ENCODE data around the gene PLCXD3.
"Not testable (repeated sequence)": the region's sequence is repeated elsewhere in the genome, so short reads cannot be mapped to it uniquely, and the experiment has no call there.

The PLCXD3 gene

DNA sequence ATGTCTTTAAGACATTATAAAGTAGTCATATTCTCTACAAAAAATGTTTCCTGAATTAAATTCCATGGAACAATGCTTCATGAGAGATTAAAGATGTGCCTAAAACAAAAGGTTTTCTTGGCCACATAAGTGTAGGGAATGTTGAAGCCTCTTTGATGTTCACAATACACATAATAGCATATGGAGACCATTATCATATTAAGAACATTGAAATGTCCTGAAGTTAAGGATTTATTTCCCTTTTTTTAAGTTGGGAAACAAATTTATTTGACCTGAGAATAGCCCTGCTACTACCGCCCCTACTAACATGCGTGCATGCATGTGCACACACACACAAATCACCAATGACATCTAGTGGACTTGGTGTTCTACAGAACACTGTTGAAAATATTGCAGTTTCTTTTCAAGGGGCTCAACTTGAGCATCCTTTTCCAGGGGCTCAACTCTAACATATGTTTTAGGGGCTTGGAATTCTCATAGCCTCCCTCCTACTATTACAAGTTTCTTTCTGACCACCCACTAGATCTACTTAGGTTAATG, 172.2 kb downstream of the PLCXD3 start:
- DNase-seq = no peak

DNA sequence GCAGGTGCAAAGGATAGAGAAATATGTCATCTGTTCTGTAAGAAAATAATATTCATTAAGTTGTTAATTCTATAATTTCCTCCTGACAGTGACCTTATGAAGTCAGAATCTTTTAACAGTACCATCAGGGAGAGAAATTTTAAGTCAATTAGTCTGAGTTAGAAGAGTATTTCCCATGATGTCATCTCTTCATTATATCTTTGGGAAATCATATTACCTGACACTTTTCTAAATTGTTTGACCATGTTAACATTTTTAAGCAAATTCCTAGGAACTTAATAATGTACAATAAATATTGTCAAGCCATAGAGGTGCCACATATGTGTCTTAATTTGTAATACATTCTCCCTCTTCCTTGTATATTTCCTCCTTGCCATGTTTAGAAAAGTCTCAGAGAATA, 172.7 kb downstream of the PLCXD3 start:
- DNase-seq = no peak

DNA sequence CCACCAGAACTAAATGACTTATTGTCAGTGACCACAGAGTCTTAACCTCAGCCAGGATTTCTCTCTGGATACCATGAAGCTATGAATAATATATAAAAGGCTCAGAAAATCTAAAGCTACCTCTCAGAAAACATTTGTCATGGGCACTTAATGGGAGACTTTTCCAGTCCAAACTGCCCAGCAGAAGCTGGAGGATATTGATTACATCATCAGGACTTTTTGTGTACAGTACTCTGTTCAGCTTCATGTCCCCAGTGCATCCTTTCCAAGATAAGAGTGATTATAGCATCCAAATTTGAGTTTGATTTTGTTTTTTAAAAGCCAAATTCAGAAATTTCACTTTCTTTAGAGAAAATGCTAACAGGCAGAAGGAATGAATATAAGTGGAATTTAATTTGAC, 173.2 kb downstream of the PLCXD3 start:
- DNase-seq = no peak

DNA sequence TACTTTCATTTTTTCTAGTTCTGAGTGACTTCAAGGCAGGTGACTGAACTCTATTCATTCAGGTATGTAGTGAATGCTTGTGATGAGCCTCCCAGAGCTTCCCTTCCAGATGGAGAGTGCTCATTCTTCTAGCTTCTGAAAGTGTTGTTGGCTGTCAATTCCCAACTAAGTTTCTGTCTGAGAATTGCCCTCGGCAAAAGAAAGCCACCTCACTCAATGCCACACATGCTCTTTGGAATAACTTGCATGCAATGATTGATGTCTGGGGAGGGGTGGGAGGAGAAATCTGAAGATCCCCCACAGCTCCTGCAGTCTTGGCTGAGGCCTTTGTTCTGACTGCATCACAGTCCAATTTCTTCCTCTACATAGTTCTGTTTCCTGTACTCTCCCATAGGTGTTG, 173.9 kb downstream of the PLCXD3 start:
- no peak for DNase-seq

DNA sequence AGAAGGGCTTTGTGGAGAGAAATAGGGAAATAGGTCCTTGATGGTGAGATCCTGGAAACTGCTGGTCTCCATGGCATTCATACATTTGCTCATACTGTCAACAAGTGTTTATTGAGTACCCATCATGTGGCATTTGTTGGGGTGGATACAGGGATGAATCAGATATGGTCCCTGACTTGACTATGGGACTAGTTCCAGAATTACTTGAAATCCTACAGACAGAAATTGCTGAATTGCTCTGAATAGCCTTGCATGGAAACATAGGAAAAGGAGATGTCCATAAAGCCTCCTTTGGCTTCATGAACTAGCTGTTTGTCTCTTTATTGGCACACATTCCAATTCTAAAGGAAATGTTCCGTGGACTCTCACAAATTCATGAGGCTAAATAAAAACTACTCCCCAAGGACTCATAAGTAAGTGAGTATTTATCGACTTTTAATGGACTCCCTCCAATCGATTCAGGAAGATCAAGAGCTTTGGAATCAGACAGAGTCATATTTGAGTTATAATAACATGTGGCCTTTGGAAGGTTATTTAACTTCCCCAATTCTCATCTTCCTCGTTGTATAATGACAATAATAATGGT, 174.7 kb downstream of the PLCXD3 start:
- no peak for DNase-seq

DNA sequence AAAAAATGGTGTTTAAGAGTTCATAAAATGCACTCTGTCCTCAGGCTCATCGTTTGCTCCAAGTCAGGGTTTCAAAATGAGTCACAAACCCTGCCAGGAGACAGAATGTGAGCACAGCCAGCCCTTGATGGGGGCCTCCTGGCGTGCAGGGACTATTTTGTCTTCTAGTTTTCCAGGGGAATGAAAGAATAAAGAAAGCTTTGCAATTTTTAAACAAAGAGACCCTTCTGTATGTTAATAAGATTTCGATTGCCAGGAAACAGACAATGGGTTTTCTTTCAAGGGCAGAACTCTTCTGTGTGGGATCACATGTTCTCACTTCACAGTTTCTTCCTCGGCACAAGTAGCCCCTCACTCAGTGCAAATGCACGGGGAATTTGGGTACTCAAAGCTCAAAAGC, 175.6 kb downstream of the PLCXD3 start:
- no peak for DNase-seq

DNA sequence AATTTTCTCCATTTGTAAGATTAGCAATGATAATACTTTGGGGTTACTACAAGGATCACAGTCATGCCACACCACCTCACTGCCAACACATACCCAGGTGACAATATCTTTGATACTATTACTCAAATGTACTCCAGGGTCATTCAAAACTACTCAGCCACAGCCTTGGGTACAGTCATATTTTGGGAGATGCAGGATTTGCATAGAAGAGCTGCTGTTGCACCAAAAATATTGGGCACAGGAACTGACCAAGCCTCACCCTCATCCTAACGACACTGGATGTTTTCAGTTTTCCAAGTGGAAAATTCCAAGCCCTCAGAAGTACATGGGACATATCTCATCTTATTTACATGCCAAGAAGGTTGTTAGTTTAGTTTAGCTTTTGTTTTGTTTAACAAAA, 176.2 kb downstream of the PLCXD3 start:
- no peak for DNase-seq

DNA sequence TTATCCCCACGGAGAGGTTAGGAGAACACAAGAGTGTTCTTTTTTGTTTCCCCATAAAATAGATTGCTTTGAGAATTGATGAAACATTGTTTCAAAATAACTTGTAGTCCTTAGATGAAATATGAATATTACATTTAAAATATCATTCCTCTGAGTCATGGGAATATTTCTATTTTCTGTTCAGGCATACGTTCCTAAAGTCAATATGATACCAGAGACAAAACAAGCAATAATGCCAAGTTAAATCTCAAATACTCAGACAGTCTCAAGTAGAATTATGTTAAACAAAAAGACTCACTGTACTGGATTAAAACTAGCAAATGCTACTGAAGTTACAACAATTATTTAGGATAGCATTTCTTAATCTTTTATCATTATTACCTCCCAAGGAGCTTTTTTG, 185.3 kb downstream of the PLCXD3 start:
- DNase-seq = no peak

DNA sequence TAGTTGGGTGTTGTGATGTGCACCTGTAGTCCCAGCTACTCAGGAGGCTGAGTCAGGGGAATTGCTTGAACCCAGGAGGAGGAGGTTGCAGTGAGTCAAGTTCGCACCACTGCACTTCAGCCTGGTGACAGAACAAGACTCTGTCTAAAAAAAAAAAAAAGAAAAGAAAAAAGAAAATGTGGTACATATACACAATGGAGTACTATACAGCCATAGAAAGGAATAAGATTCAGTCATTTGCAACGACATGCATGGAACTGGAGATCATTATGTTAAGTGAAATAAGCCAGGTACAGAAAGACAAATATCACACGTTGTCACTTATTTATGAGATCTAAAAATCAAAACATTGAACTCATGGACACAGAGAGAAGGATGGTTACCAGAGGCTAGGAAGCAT, 187.6 kb downstream of the PLCXD3 start:
- not testable (repeated sequence) for DNase-seq

DNA sequence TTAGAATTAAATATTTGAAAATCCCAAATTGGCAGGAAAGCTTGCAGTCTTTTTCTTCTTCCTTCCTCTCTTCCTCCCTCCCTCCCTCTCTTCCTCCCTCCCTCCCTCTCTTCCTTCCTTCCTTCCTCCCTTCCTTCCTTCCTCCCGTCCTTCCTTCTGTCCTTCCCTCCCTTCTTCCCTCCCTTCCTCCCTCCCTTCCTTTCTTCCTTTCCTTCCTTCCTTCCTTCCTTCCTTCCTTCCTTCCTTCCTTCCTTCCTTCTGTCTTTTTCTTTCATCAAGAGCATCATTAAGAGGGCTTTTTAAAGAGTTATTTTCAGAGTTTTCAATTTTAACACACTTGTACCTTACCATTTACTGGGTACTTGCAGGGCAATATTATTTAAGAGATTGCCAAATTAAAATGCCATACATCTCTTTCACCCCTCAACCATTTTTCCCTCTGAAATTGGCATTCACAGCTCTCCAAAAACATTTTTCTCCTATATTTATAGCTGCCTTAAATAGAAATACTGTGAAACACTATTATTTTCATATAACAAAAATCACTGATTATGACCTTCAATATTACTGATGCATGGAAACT, 197.8 kb downstream of the PLCXD3 start:
- no peak for DNase-seq

DNA sequence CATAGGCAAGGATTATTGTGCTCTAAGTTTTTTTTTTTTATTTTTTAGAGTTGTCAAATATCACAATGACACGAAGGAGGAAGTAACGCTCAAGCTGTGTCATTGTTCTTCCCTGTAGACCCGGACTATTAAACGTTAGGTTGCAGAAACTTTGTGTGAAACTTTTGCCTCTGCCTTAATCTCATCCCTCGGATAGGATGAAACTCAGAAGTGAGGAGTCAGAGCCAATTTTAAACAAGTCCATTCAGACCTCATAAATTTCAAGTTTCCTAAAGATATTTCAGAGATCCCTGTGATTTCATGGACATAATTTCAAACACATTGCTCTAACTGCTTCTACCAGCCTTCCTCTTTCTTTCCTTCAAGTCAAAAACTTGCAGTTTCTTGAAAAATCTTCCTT, 198.3 kb downstream of the PLCXD3 start:
- no peak for DNase-seq

DNA sequence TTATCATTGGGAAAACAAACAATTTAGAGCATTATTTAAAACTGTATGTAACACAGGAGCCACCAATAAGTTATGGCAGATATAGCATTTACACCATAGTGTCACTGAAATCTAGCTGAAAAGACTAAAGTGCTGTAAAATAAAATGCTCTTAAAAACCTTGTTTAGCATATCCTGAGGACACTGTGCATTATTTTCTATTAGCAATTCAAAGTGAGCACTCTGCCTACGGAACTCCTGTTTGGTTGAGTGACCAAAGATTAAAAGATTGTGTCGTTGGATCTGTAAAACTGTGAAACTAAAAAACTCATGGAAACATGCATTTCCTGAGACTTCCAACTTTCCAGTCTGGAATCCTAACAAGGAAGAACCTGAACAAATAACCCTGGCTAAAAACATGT, 201.1 kb downstream of the PLCXD3 start:
- no peak for DNase-seq

DNA sequence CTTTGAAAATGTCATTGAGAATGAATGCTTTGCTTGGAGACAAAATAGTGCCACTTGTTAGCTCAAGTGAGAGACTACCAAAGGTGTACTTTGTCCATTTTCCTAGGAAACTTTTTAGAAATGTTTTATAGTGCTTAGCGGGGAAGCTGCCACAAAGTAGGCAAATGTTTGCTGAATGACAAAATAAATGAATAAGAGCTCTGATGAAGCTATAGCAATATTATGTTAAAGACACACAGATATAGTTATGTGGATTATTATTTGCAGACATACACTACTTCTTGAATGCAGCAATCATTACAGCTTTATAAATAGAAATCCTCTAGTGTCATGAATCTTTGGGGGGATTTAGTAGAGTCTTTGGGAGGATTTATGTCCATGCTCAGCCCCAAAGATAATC, 204.4 kb downstream of the PLCXD3 start:
- no peak for DNase-seq

DNA sequence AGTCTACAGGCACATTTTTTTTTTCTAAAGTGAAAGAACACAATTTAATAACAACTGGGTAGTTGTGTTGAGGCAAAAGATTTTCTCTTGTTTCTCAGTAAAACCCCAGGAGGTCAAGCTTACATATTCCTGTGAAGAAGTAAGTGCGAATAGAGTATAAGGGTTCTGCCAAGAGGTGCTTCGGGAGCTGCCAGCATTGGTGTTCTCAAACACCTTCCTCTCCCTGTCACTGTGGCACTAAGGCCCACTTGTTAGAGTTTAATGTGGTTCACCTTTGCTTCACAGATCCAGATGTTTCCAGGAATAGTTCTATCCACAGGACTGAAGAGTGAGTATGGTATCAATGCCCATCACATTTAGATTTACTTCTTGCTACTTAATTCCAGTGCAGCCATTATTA, 205.3 kb downstream of the PLCXD3 start:
- DNase-seq = no peak

DNA sequence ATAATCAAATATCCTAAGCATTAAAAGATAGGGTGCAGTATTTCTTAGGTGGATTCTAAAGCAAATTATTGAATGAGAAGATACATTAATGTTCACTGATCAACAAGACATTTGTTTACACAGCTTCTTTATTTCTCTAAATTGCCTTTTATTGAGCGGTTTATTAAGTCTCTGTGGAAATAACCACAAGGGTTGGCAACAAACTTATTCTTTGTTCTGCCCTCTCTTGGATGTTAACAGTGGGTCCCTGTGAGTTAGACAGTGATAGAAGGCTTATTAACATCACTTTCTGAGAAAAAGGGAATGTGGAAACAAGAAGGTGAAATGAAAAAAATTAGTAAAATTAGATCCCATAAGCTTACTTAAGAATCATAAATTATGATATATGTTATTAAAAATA, 214.3 kb downstream of the PLCXD3 start:
- DNase-seq = no peak

DNA sequence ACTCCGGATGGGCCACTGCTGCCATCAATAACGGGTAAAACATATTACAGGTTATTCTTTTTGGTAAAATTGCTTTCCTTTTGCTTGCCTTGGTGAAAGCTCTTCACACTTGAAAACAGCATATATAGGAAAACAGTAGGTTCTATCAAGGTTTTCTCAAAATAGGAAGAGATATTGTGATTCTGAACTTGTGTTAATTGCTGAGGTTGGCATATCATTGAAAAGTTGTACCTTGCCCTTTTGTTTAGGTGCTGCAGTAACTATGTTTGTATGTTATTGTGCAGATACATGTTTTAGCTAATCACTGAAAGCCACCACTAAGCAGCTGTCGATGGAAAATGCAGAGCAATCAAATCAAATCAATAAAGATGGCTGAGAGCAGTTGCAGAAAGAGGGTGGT, 219.1 kb downstream of the PLCXD3 start:
- DNase-seq = no peak

DNA sequence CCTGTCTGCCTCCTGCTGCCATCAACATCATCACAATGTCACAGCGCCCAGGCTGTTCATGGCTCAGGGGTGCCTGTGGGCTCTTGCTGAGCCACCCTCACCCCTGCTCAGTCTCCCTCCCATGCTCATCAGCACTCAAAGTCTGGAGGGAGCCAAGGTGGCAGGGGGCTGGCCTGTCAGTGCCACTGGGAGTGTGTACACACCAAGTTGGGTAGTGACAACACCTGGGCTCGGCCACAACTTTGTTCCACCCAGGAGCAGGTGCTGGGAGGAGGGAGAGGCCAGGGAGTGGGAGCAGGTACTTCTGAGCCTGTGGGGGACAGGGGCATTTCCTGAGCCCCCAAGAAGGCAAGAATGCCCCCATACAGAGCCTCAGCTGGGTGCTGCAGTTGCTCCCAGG, 219.6 kb downstream of the PLCXD3 start:
- no peak for DNase-seq

DNA sequence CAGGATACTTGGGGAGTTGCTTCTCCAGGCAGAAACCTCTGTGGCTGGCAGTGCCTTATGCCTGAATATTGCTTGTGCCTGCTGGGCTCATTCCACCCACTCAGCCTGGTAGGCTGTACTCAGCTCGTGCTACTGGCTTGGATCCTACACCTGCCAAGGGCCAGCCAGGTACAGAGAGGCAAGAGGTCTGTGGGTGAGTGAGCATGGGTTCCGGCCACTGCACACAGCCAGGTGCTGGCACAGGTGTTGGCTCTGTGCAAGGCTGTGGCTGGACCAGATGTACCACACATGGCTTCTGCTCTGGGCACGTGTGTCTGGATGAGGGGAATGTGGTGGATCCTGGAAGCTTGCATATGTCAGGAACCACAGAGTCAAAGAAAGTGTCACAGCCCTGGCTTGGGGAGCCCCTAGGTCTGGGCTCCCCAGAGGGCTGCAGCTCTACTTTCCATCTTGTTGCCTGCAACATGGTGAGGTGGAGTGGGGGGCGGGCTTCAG, 220.4 kb downstream of the PLCXD3 start:
- no peak for DNase-seq

DNA sequence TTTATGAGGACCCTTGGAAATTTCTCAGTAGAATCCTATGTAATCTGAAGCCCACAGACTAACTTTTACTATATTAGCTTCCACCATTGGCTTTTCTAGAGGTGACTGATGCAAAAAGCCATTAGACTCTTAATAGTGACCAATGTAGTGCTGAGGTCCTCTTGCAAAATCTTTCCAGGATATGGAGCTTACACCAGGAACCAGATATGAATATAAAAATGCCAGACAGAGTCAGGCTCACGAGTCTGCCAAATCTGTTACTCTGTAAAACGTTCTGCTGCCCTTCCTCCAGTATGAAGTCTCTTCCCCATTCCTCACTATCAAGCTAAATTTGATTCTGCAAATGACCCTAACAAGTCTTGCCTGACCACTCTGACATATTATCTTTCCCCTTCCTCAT, 223.7 kb downstream of the PLCXD3 start:
- no peak for DNase-seq

DNA sequence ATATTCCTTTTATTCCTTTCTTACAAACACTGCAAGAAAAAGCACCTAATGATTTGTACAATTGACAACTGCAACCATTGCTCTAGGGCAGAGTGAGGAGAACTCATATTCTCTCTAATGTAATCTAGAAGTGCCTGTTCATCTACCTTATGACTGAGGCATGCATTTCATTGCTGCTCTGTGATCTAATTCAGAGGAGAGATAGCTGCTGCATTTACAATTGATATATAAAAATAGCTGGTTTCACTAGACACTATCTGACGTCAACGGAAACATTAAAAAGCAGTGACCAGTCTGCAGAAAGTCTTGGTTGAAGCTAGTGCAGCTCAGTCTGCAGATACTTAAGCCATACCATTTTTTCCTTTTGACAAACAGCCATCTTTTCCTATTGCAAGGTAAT, 224.2 kb downstream of the PLCXD3 start:
- DNase-seq = no peak

DNA sequence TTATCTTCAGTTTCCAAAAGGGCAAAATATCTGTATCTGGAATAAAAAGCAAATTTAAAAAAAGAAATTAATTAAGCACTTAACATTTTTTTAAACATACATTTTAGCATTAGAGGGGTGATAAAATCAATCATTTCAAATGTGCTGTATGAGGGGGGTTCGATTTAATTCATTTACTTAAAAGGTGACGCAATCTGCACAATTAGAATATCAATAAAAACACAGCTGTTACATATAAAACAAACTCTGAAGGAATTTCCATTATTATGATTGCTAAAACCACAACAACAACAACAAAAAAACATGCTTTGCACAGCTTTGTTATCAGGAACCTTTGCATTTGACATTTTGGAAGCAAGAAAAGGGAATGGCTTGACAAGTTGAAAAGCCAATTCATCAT, 225.5 kb downstream of the PLCXD3 start:
- DNase-seq = no peak

DNA sequence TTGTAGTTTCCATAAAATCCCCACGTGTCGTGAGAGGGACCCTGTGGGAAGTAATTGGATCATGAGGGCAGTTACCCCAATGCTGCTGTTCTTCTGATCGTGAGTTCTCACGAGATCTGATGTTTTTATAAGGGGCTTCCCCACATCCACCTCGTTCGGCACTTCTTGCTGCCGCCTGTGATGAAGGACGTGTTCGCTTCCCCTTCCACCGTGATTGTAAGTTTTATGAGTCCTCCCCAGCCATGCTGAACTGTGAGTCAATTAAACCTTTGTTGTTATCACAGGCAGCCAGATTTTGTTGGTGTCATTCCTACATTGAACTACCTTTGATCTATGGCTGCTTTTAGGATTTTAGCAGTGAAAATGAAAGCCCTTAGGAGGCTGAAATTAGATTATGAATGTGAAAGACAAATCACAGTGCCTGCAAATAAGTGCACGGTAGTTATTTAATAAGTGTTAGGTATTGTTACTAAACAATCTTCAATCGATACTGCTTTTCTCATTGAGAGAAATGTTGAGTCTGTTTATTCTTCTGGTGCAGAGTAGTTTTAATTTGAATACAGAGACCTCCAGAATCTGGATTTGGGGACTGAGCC, 229.1 kb downstream of the PLCXD3 start:
- no peak for DNase-seq

DNA sequence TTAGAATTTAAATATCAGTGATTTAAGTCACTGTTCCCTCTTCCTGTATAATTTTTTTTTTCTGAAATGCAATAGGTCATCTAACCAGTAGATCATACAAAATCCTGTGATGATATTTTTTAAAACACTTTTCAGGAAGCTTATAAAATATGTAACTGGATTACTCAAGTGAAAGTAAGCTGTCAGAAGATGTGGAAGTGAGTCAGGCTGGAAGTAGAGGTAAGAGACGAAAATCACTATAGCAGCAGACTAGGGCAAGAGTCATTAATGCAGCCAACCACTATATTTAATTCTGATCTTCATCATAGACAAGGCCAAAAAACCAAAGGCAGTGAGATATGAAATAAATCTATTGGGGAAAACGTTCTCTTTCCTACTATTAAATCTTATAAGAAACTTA, 231.4 kb downstream of the PLCXD3 start:
- DNase-seq = no peak

DNA sequence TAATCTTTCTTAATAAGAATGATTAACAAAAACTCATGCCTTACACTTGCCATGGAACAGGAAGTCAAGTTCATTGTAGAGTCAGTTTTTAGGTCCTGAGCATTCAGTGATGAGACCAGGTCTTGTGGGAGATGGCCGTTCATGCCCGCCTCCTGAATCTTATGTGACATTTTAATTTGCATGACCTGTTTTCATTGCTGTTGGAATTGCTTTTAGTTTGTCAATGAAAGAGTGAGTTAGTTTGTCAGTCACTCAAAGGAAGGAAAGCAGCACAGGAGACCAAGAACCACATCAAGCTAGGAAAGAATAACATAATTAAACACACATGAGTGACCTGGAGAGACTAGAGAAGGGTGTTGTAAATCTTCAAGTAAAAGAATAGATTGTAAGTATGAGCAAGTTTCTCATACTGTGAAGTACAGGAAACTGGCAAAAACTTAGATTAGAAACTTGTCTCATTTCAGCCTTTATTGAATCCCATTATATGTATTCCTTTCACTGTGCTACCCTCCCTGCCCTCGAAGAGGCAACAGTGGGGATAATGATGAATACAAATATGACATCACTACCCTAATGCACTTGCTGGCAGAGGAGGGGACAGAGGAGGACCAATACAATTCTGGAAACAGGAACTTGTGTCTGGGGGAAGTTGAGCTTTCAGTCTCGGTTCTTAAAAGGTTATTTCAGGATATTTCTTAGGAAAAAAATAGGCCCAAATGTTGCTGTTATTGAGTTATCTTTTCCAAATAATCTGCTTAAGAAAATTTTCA, 232.7 kb downstream of the PLCXD3 start:
- DNase-seq = no peak

All from activated effector memory CD4-positive, alpha-beta T cell treated with anti-CD3 and anti-CD28 coated beads, Interleukin-2, amount 50 U/mL, for 16 hours (primary cell).